Spleen (tissue), 7 donors: ENCODE data around the gene SRSF9.

Source experiments
- POLR2A ChIP-seq, 3 donors: fragments of 450-650 bp; IDR thresholded peaks; one replicate each; pipeline ENCODE4 v1.5.1; 2017; ENCODE audit warnings: antibody characterized with exemption in 3 of 3, mild to moderate bottlenecking in 1 of 3
- POLR2AphosphoS5 ChIP-seq, 3 donors: sonication (generic); formaldehyde crosslinking; IDR thresholded peaks; one replicate each; pipeline ENCODE4 v1.5.1; 2017; ENCODE audit warnings: antibody characterized with exemption in 3 of 3
- TF ChIP-seq, protein P1 (sequence below), 11 experiments: fragments of 200-600 bp in 7 of 11; fragments of 450-650 bp in 4 of 11; sonication (generic) in 4 of 11; IDR thresholded peaks in 8 of 11; conservative IDR thresholded peaks in 3 of 11; 1 replicate in 7 of 11; 2 replicates in 4 of 11; pipeline versions ENCODE4 v1.4.0 to v1.8.0; 2016 to 2021; ENCODE audit warnings: antibody characterized with exemption in 11 of 11, inconsistent platforms in 4 of 11, mild to moderate bottlenecking in 1 of 11
- donor health status: DM: no; HTN: no; CAD: no; lungs with moderate emphysema.
- donor health status: DM: no; HTN: no; CAD: no.
- donor health status: DM: no; HTN: no; CAD: no.

DNA sequence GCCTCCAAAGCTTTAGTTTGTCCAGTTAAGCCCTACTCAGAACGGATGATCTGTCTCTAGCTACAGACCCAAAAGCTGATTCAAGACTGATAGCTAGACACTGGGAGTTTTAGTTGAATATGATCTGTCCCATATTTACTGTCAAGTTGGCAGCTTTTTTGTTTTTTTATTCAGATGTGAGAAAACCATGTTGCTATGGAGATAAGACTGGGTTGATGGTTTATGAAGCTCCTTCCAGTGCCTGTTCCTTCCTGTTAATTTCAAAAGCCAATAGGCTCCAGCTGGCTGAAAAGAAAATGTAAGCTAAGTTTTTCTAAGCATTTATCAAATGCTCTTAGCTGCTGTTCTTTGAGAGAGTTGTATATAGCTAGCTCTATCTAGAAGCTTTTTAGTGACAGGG is 31.0 kb upstream of the SRSF9 start:
- TF ChIP-seq, protein P1, sequence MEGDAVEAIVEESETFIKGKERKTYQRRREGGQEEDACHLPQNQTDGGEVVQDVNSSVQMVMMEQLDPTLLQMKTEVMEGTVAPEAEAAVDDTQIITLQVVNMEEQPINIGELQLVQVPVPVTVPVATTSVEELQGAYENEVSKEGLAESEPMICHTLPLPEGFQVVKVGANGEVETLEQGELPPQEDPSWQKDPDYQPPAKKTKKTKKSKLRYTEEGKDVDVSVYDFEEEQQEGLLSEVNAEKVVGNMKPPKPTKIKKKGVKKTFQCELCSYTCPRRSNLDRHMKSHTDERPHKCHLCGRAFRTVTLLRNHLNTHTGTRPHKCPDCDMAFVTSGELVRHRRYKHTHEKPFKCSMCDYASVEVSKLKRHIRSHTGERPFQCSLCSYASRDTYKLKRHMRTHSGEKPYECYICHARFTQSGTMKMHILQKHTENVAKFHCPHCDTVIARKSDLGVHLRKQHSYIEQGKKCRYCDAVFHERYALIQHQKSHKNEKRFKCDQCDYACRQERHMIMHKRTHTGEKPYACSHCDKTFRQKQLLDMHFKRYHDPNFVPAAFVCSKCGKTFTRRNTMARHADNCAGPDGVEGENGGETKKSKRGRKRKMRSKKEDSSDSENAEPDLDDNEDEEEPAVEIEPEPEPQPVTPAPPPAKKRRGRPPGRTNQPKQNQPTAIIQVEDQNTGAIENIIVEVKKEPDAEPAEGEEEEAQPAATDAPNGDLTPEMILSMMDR (IDR thresholded peaks at IDR 0.05 in 8 of 11, conservative IDR thresholded peaks at IDR 0.05 in 3 of 11), result no peak
- TF ChIP-seq POLR2AphosphoS5 (IDR thresholded peaks at IDR 0.05) (no peak), POLR2A (IDR thresholded peaks at IDR 0.05) (no peak)
